Measurements from ENCODE around the gene FSD2. TPM values are rescaled to one million over a fixed set of nuclear protein-coding genes. Genes with fewer than 3 reads are reported as not detected.
"Not testable (repeated sequence)": the region's sequence is repeated elsewhere in the genome, so short reads cannot be mapped to it uniquely, and the experiment has no call there.

The FSD2 gene
- total and polyA plus RNA-seq, 2 donors (not counting 1 experiment from before 2014, with no cell fraction given), result not detected

- Histone ChIP-seq H3K79me2 (ENCODE audit: control insufficient read depth, insufficient read depth, low read length) (no peaks in the 10 kb centered on the region), H3K9ac (ENCODE audit: low read length) (peak within 1 kb of the TSS; percentile 72), H3K36me3 (replicated peaks in 1 of 2; ENCODE audit: control extremely low read depth in 1 of 2, control insufficient read depth in 1 of 2, extremely low read depth in 1 of 2, insufficient read depth in 2 of 2, low read length in 1 of 2) (no peaks in the 10 kb centered on the region), H4K20me1 (ENCODE audit: control insufficient read depth, insufficient read depth, low read length, poor library complexity, severe bottlenecking) (no peaks in the 10 kb centered on the region), H3K27me3 (replicated peaks in 1 of 4; ENCODE audit: control extremely low read depth in 1 of 4, control insufficient read depth in 3 of 4, insufficient read depth in 4 of 4, low read length in 3 of 4) (peaks cover 0 to 45% (median 5%) of the 10 kb centered on the region in 4 experiments), H3K4me2 (replicated peaks; ENCODE audit: low read depth, low read length, poor library complexity, severe bottlenecking) (peak within 1 kb of the TSS; percentile 100), H3K4me1 (ENCODE audit: control insufficient read depth in 2 of 2, insufficient read depth in 2 of 2, low read length in 2 of 2) (peaks cover 0 to 12% of the 10 kb centered on the region in 2 donors), H3K9me3 (ENCODE audit: control extremely low read depth in 1 of 3, control insufficient read depth in 2 of 3, insufficient read depth in 1 of 3, low read length in 2 of 3) (peaks cover 0 to 25% (median 0%) of the 10 kb centered on the region in 3 donors), H3K4me3 (ENCODE audit: control extremely low read depth in 1 of 5, extremely low read depth in 1 of 5, insufficient read depth in 1 of 5, low read depth in 2 of 5, low read length in 4 of 5) (peak within 1 kb of the TSS in 4 of 5 experiments; percentile 38 to 72 (median 60)), H3K27ac (ENCODE audit: low read length in 2 of 2) (no peak within 1 kb of the TSS), H2AFZ (ENCODE audit: insufficient read depth, low read depth, low read length, poor library complexity, severe bottlenecking) (peak within 1 kb of the TSS; percentile 88)
- Mint-ChIP-seq H3K9me3 (ENCODE audit: insufficient read depth) (no peaks in the 10 kb centered on the region), H3K4me3 (peak within 1 kb of the TSS; percentile 77), H3K4me1 (peaks cover 2% of the 10 kb centered on the region), H3K27ac (no peak within 1 kb of the TSS), H3K27me3 (peaks cover 30% of the 10 kb centered on the region)
- TF ChIP-seq EZH2 (IDR thresholded peaks at IDR 0.05; ENCODE audit: borderline replicate concordance, insufficient read depth, low read depth, low read length, poor library complexity, severe bottlenecking) (no peak), CTCF (IDR thresholded peaks at IDR 0.05) (no peak)
- DNase-seq (peak; percentile 78), ATAC-seq (ENCODE audit: low read depth) (peak; percentile 88)
- WGBS (ENCODE audit: insufficient coverage), result under 1% methylated on average over 95 of the region's 95 CpGs
- CTCF ChIA-PET, result no interaction called here
- intact Hi-C loops (cut with micrococcal nuclease), result loop anchor here (1.0 to 2.0 kb wide), 5 partner anchors 29 to 301 kb away; partner anchors contain the start of genes C15orf40 and RPS17
- POLR2A ChIA-PET, result no interaction called here
These were observed 96.3 kb downstream of the FSD2 start, which contains the start of gene AP3B2 for GRCh38 chr15:82709421-82710207. Gene AP3B2, minus strand, starts transcription at chr15:82709875. Its CDS starts 169 bp downstream, at chr15:82709706.

GRCh38 chr15:82709081-82709420 is 96.8 kb downstream of the FSD2 start:
- Histone ChIP-seq H3K4me1 (ENCODE audit: control insufficient read depth in 2 of 2, insufficient read depth in 2 of 2, low read length in 2 of 2) (peaks cover 0 to 12% of the 10 kb centered on the region in 2 donors), H3K36me3 (replicated peaks in 1 of 2; ENCODE audit: control extremely low read depth in 1 of 2, control insufficient read depth in 1 of 2, extremely low read depth in 1 of 2, insufficient read depth in 2 of 2, low read length in 1 of 2) (no peaks in the 10 kb centered on the region), H3K9me3 (ENCODE audit: control extremely low read depth in 1 of 3, control insufficient read depth in 2 of 3, insufficient read depth in 1 of 3, low read length in 2 of 3) (peaks cover 0 to 25% (median 0%) of the 10 kb centered on the region in 3 donors), H3K27me3 (replicated peaks in 1 of 4; ENCODE audit: control extremely low read depth in 1 of 4, control insufficient read depth in 3 of 4, insufficient read depth in 4 of 4, low read length in 3 of 4) (peaks cover 0 to 44% (median 5%) of the 10 kb centered on the region in 4 experiments), H3K27ac (ENCODE audit: low read length in 2 of 2) (no peak overlapping the region), H4K20me1 (ENCODE audit: control insufficient read depth, insufficient read depth, low read length, poor library complexity, severe bottlenecking) (no peaks in the 10 kb centered on the region), H3K4me3 (ENCODE audit: control extremely low read depth in 1 of 5, extremely low read depth in 1 of 5, insufficient read depth in 1 of 5, low read depth in 2 of 5, low read length in 4 of 5) (peak overlapping the region in 3 of 5 experiments; percentile 56 to 72 (median 63)), H3K9ac (ENCODE audit: low read length) (no peak overlapping the region), H2AFZ (ENCODE audit: insufficient read depth, low read depth, low read length, poor library complexity, severe bottlenecking) (peak overlapping the region; percentile 25), H3K4me2 (replicated peaks; ENCODE audit: low read depth, low read length, poor library complexity, severe bottlenecking) (peak overlapping the region; percentile 100), H3K79me2 (ENCODE audit: control insufficient read depth, insufficient read depth, low read length) (no peaks in the 10 kb centered on the region)
- ChIA-PET POLR2A (no interaction called here), CTCF (no interaction called here)
- no peak for TF ChIP-seq CTCF (IDR thresholded peaks at IDR 0.05)
- no peak for TF ChIP-seq EZH2 (IDR thresholded peaks at IDR 0.05; ENCODE audit: borderline replicate concordance, insufficient read depth, low read depth, low read length, poor library complexity, severe bottlenecking)
- no peak overlapping the region for H3K27ac Mint-ChIP-seq
- peaks cover 30% of the 10 kb centered on the region for H3K27me3 Mint-ChIP-seq
- no peaks in the 10 kb centered on the region for H3K9me3 Mint-ChIP-seq (ENCODE audit: insufficient read depth)
- no peak for DNase-seq
- WGBS (ENCODE audit: insufficient coverage), result 2% methylated on average over 15 of the region's 15 CpGs
- no peak overlapping the region for H3K4me3 Mint-ChIP-seq
- intact Hi-C loops (cut with micrococcal nuclease), result loop anchor here (1.0 to 2.0 kb wide), 5 partner anchors 29 to 302 kb away; partner anchors contain the start of genes C15orf40 and RPS17
- ATAC-seq (ENCODE audit: low read depth), result no peak
- H3K4me1 Mint-ChIP-seq, result peaks cover 2% of the 10 kb centered on the region

- H3K27ac Mint-ChIP-seq; H3K36me3 ChIP-seq (replicated peaks in 1 of 2; ENCODE audit: control extremely low read depth in 1 of 2, control insufficient read depth in 1 of 2, extremely low read depth in 1 of 2, insufficient read depth in 2 of 2, low read length in 1 of 2); CTCF ChIA-PET; intact Hi-C loops (cut with micrococcal nuclease); H3K4me3 ChIP-seq (ENCODE audit: control extremely low read depth in 1 of 5, extremely low read depth in 1 of 5, insufficient read depth in 1 of 5, low read depth in 2 of 5, low read length in 4 of 5); H3K4me2 ChIP-seq (replicated peaks; ENCODE audit: low read depth, low read length, poor library complexity, severe bottlenecking); H2AFZ ChIP-seq (ENCODE audit: insufficient read depth, low read depth, low read length, poor library complexity, severe bottlenecking); H3K4me1 Mint-ChIP-seq; H4K20me1 ChIP-seq (ENCODE audit: control insufficient read depth, insufficient read depth, low read length, poor library complexity, severe bottlenecking); H3K9ac ChIP-seq (ENCODE audit: low read length); H3K4me3 Mint-ChIP-seq; H3K79me2 ChIP-seq (ENCODE audit: control insufficient read depth, insufficient read depth, low read length); DNase-seq; H3K27me3 Mint-ChIP-seq; POLR2A ChIA-PET; H3K27ac ChIP-seq (ENCODE audit: low read length in 2 of 2); ATAC-seq (ENCODE audit: low read depth); H3K9me3 Mint-ChIP-seq (ENCODE audit: insufficient read depth): not testable (repeated sequence)
- peaks cover 0 to 21% (median 4%) of the 10 kb centered on the region in 4 experiments for H3K27me3 ChIP-seq (replicated peaks in 1 of 4; ENCODE audit: control extremely low read depth in 1 of 4, control insufficient read depth in 3 of 4, insufficient read depth in 4 of 4, low read length in 3 of 4)
- peaks cover 0 to 19% (median 0%) of the 10 kb centered on the region in 3 donors for H3K9me3 ChIP-seq (ENCODE audit: control extremely low read depth in 1 of 3, control insufficient read depth in 2 of 3, insufficient read depth in 1 of 3, low read length in 2 of 3)
- peaks cover 0 to 12% of the 10 kb centered on the region in 2 donors for H3K4me1 ChIP-seq (ENCODE audit: control insufficient read depth in 2 of 2, insufficient read depth in 2 of 2, low read length in 2 of 2)
- WGBS (ENCODE audit: insufficient coverage), result 85% methylated on average over 5 of the region's 8 CpGs
These were observed 100.0 kb downstream of the FSD2 start for GRCh38 chr15:82705856-82706255.

All from B cell (primary cell).